Retina (tissue), 1 donor: Measurements from ENCODE around the gene AHRR.
"Not testable (repeated sequence)": the region's sequence is repeated elsewhere in the genome, so short reads cannot be mapped to it uniquely, and the experiment has no call there.

ENCODE experiments used
- DNase-seq: peaks from one replicate; pipeline ENCODE4 v3.0.0-alpha.2; 2016

The AHRR gene

DNA sequence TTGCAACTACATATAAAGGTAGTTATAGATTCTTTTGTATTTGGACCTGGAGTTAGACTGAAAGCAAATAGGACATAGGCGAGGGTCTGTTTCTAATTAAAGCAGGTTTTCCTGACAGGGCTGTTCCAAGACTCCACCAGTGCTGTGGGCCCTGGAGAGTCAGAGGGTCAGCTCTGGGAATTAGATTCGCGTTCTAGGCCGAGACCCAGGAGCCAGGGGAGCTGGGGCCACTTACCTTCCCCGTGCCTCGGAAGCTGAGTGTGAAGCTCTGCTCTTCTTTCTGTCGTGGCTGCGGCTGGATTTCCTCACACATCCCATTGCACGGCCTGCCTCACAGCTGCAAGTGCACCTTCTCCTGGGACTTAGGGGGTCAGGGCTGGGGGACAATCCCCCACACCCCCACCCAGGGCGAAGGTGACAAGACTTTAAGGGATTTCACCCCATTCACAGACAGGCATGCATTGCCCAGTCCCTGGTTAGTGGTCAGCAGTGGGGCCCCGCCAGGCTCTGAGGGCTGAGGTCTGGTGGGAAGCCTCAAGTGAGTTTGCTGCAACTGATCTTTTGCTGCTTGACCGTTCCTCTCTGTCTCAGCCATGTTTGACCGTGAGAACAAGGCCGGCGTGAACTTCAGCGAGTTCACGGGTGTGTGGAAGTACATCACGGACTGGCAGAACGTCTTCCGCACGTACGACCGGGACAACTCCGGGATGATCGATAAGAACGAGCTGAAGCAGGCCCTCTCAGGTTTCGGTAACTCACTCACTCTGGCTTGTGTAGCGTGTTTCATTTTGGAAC, 15.3 kb upstream of the AHRR start:
- no peak for DNase-seq

DNA sequence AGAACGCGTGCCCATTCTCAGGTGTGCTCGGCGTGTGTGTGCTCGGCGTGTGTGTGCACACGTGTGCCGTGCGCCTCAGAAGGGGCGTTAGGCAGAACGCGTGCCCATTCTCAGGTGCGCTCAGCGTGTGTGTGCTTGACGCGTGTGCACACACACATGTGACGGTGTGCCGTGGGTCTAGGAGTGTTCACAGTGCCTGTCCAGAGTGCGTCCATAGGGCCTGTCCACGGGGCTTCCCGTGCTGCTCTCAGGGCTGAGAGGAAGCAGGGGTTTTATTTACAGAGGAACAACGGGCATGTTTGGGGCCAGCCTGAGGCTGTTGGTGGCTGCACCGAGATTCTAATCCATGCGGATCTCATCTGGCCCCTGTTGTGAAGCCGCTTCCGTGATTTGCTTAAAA, 14.2 kb upstream of the AHRR start:
- DNase-seq, result peak; percentile 44

DNA sequence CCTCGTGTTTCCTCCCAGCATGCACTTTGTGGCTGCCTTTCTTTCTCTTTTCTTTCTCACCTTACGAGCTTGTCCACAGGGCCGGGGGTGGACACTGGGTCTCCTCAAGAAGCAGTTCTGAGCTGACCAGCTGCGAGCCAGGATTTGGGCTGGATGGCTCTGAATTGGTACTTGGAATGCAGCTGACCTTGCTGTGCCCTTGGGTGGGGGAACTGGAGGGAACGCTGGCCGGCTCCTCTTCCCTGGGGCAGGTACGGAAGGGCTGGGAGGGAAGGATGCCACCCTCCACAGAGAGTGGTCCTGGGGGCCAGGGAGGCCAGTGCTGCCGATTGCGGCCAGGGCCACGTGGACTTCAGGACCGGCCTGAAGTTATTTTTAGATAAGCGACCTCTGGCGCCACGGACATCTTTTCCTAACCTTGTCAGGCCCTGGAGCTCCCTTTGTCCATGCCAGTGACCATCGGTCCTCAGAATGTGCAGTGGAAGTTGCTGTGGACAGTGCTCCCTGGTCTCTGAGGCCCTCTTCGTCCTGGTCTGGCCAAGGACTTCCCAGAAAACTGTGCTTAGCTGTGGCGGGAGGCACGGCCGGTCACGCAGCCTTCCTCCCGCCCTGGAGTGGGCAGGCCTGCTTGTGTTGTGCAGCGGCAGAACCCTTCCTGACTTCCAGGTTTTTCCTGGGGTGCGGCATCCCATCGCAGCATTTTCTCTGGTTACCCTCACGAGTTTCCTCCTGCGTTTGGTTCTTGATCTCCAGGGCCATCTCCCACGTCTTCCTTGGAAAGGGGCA, 13.5 kb upstream of the AHRR start:
- DNase-seq, result peak; percentile 18

DNA sequence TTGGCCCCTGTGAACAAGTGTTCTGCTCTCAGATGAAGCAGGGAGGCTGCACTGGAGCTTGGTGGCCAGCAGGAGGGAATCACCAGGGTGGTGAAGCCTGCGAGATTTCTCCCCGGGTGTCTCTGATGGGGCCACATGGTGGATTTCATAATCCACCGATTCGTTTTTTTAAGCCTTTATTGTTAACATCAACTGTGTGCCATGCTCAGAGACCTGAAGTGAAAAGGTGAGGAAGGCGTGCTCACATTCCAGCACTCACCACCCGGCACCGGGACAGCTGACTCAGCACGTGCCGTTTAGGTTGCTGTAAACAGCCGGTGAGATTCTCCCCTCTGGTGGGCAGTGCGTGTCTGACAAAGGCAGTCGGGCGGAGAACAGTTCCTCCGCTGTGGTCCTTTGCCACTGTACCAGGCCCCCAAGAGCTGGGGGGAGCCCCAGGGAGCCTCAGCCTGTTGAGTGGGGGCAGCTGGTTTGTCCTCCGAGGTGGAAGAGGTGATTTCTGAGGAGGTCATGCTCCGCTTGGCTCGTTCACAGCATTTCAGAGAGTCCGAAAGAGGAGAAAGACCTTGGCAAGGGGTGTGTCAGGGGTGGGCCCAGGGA, 12.7 kb upstream of the AHRR start:
- DNase-seq, result peak; percentile 18

DNA sequence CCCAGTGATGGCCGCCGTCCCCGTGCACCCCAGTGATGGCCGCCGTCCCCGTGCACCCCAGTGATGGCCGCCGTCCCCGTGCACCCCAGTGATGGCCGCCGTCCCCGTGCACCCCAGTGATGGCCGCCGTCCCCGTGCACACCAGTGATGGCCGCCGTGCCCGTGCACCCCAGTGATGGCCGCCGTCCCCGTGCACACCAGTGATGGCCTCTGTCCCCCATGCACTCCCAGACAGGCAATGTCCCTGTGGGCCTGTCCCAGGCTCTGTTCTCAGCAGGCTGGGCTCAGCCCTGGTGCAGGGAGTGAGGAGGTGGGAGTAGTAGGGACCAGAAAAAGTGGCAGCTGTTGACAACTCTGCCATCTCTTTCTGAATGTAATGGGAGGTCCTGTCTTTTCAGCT, 11.7 kb upstream of the AHRR start:
- not testable (repeated sequence) for DNase-seq

DNA sequence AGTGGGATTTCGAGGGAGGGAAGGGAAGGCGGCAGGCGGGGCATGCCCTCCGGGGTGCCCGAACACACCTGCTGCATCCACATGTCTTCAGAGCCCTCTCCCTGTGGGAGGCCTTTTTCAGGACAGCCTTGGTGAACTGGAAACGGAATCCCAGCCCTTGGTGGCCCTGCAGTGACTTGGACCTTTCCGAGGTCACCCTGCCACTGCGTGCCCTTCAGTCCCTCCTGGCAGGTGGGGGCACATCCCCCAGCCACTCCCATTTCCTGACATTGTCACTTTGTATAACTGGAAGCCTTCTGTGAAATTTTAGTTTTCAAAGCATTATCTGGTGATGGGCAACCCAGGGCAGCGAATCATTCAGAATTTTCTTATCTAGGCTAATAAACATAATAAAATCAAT, 11.0 kb upstream of the AHRR start:
- DNase-seq, result no peak

DNA sequence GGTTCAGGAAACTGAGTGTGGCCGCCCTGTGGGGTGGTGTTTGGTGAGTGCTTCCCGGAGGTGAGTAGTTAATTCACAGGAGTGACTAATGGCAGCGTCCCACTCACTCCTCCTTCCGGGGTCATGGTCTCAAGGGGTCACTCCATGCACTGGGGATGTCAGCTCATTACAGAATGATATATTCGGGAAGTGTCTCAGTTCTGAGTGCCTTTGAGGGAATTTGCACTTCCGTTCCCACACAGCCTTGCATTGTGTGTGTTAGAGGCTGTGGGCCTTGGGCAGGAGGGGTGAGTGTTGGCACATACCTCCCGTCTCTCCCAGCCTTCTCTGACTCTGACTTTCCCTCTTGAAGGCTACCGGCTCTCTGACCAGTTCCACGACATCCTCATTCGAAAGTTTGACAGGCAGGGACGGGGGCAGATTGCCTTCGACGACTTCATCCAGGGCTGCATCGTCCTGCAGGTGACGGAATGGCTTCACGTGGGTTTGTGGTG, 10.5 kb upstream of the AHRR start:
- DNase-seq, result no peak

DNA sequence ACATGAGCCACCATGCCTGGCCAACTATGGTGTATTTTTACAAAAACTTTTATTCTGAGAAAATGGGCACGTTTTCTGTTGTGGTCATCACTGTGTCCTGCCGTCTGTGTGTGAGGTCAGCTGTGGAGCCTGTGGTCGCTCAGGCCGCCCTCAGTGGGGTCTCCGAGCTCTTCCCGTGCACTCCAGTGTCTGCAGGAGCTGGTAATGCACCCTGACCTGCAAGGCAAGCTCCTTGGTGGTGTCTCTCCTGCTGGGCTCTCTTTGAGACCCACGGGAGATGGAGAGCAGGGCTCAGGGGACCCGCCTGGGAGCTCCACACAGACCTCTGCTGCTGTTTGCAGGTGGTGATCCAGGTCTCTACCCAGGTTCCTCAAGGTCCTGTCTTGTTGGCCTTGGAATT, 9.6 kb upstream of the AHRR start:
- no peak for DNase-seq

DNA sequence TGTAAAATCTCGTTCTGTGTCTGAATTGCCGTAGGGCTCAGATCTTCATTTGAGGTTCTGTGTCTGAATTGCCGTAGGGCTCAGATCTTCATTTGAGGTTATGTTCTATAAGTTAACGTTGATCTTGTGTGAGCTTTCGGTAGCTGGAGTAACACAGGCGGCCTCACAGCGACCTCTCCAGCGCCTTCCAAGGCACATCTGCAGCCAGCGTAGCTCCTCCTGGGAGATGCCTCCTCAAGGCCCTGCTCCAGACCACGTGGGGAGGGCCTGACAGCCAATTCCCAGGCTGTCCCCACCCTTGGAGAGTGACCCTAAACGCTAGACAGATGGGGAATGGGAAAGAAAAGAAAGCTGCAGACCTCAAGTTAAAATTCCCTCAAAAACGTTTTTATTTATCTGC, 8.7 kb upstream of the AHRR start:
- DNase-seq, result no peak

DNA sequence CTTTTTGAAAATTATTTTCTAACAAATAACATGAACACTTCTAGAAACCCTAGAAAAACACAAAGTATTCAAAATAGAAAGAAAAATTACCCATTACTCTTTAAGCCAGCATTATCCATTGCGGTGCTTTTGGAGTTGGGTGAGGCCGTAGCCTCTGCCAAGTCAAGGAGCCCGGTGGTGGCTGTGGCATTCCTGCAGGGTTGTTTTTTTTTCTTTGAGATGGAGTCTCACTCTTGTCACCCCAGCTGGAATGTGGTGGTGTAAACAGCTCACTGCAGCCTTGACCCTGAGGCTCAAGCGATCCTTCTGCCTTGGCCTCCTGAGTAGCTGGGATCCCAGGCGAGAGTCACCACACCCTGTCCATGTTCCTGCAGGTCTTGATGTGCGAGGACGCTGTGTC, 8.2 kb upstream of the AHRR start:
- DNase-seq, result no peak

DNA sequence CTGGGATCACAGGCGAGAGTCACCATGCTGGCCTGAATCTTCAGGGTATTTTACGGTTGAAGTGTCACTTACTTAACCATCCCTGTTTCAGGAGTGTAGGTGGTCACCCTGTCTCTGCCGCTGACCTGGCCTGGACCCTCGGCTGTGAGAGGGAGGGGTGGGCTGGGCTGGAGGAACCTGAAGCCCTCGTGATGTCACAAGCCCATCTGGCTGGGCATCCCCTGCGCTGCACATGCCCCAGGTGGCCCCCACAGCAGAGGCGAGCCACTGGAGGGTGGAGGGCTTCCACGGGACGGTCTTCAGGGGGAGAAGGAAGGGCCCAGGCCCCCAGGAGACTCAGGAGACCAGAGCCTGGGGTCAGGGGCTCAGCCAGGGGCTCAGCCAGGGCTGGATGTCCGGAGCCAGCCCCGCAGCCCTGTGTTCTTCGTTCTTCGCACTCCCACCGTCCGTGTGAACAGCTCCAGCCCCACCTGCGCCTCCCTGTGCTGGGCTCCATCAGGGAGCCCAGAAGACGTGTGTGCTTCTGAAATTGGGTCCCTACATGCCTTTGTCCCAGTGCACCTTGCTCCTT, 7.6 kb upstream of the AHRR start:
- no peak for DNase-seq

DNA sequence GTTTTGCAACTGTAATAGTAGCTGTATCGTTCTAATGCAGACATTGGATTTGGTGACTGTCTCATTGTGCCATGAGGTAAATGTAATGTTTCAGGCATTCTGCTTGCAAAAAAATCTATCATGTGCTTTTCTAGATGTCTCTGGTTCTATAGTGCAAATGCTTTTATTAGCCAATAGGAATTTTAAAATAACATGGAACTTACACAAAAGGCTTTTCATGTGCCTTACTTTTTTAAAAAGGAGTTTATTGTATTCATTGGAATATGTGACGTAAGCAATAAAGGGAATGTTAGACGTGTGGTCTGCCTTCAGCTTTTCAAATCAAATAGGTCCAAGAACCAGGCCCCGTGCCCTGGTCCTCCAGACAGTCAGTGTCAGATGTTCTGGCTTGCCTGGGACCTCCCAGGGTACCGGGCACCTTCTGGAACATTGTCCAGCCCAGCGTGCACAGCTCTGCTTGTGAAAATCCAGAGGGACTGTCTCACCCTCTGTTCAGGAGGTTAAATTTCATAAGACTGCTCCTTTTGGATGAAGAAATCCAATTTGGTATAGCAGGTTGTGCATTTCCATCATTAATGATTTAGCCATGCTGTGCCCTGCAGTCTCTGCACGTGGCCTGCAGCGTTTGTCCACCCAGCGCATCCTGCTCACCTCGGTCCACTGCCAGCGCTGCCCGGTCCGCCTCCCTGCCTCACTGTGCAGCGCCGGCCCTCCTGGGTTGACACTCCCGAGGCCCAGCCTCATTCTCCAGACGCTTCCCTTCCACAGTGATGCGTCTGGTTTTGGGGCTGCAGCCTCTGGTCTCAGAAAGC, 6.6 kb upstream of the AHRR start:
- DNase-seq, result no peak

DNA sequence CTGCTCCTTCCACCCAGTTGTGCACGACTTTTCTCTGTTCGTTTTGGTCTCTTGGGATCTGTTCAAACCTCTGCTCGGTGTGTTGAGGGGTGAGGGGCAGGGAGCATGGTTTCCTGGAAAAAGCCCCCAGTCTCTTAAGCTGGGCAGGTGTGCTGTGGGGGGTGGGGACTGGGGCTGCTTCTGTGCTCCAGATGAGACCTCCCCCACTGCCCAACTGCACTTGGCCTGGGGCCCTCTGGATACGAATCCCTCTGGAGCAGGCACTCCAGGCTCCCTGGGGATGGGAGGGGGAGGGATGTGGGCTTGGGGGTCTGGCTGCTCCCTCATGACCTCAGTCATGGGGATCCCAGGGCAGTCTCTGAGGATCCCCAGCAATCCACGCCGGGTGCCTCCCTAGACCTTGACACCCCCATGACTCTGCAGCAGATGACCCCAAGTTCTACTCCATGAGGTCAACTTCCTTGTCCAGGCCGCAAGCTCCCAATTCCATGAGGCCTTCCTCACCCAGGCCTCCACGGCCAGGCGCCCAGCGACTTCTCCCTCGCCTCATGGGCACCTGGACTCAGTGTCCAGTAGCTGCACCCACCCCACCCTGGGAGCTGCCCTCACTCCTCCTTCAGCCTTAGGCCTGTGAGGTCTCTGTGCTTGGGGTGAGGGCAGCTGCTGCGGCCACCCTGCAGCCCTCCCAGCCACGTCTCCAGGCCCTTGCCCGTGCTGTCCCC, 5.9 kb upstream of the AHRR start:
- DNase-seq, result no peak

DNA sequence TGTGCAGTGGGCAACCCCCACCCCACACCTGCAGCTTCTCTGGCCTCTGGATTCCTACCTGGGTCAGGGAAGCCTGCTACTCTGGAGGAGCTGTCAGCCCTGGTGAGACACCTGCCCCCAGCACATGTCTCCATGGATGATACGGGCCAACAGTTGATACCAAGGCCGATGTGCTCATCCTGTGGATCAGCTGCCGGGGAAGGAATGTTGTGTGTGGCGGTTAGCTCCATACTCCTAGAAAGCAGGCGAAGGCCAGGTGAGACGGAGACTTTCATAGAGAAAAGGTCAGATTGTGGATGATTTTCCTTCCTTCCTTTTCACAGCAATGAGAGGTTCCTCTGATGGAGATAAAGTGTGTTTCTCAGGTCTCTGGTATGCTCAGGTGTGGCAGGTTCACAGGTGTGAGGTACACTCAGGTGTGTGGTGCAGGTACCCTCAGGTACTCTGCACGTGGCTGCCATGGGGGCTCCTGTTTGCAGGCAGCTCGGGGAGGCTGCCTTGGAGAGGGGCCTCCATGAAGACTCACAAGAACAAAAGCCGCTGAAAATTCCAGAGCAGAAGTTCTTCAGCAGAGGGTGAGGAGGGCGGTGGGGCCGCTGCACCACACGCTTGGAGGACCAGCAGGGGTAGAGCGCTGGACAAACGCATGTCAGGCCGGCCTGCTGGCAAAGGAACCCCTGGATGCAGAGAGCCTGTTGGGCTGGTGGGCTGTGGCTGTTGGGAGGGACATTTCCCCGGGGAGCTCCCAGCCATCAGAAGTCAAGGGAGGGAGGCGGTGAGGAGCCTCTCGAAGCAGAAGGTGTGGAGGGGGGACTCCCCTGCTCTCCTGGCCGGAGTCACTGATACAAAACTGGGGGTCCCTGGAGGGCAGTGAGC, 5.1 kb upstream of the AHRR start:
- DNase-seq, result no peak

DNA sequence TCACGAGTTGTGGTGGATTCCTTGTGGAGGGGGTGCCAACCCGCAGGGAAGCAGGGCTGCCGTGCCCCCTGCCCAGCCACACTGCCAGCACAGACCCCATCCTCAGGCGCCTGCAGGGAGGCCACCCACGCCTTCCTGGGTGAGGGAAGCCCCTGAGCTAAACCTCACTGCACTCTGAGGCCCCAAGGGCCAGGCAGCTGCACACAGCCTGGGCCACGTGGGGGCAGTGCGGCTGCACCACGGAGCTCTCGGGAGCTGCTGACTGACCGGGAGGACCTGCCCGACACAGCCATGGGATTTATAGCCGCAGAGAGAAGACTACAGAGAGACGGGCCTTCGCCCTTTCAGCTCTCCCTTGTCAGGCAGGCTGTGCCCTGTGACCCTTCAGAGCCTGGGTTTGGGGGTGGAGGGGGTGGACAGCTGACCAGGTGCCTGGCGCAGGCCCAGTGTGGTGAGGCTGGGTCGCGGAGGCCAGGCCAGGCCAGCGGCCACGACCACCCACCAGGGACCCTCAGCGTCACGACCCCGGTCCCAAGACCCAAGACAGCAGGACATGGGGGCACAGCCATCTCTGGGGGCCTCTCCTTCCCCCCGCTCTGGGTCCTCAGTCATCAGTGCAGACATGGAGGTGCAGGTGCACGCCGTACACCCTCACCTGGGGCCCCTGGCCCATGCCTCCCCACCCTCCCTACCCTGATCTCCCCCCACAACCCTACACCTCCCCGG, 4.3 kb upstream of the AHRR start:
- peak; percentile 80 for DNase-seq

DNA sequence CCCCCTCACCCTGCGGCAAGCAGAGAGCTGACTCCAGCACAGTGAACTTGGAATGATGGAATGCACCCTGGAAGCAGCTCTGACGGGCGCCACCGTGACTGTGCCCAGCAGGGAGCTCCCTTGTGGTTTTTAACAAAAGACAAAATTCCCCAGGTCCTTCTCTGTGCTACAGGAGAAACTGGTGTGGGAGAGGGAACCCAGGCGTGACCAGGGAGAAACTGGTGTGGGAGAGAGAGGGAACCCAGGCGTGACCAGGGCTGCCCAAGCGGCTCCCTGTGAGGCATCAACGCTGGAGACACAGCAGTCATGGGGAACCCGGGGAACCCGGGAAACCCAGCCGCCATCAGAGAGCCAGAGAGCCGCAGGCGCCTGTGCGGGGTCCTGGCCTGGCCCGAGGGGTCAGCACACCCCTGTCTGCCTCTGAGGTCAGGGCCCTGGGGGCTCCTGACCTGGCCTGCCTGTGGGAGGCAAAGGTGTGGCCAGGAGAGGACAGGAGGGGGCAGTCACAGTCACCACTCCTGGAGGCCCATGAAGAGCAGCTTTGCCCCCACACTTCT, 3.1 kb upstream of the AHRR start:
- peak; percentile 32 for DNase-seq

DNA sequence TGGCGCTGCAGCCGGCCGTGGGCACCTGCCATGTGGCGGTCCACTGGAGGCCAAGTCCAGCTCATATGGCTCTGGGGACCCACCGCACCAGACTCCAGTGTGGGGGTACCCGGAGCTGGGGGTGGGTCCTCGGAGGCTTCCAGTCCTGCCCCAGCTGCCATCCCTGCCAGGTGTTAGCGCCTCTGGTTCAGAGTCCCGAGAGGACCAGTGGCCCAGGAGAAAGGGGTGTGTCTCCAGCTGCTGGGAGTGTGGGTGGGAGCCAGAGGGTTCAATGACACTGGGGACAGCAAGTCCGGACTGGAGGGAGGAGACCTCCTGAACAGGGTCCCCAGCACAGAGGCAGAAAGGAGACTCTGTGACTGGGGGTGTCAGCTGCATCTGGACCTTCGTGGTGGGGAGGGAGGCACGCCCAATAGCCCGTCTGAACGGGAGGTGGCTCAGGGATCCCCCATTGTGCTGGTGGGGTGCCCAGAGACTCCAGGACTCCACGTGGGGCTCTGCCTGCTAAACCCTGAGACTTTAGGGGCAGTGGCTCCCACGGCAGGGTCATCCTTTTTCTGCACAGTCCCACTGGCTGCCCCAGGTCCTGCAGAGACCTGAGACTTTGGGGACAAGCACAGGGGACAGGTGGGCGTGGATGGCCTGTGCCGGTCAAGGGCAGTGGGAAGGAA, 2.4 kb upstream of the AHRR start:
- DNase-seq, result peak; percentile 12

DNA sequence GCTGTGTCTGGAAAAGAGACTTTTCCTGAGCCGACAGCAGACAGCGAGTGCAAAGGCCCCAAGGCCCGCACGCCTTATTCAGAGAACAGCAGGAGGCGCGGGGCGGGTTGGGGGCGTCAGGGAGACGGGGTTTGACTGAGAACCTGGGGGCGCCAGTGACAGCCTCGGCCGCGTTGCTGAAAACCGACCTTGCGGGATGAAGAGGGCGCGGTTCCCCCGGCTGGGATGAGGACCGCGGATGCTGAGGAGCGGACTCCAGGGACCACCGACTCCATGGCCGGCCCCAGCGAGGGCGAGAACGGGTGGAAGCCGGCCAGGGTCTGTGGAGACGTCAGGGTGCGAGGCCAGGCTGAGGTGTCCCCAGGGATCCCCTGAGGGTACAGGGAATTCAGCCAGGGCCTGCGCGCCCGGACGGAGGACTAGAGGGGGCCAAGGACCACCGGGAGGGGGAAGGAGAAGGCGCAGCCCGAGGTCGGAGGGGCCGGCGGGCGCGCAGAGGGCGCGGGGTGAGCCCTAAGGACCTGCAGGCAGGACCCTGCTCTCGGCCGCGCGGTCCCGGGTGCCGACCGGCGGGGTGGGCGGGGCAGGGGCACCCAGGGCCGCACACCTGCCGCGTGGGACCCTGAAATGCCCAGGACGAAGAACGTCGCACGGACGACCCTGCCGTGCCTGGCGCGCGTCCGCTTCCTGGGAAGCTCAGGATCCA, 837 bp upstream of the AHRR start:
- DNase-seq, result peak; percentile 46
